ENCODE measurements around the gene GRHL1.

GRHL1 gene

GRCh38 chr2:9952286-9952737, 819 bp downstream of the GRHL1 start:
- peak overlapping the region; percentile 42 for H3K4me3 ChIP-seq (ENCODE audit: control insufficient read depth, low read depth, low read length)
- TF ChIP-seq, protein P1, sequence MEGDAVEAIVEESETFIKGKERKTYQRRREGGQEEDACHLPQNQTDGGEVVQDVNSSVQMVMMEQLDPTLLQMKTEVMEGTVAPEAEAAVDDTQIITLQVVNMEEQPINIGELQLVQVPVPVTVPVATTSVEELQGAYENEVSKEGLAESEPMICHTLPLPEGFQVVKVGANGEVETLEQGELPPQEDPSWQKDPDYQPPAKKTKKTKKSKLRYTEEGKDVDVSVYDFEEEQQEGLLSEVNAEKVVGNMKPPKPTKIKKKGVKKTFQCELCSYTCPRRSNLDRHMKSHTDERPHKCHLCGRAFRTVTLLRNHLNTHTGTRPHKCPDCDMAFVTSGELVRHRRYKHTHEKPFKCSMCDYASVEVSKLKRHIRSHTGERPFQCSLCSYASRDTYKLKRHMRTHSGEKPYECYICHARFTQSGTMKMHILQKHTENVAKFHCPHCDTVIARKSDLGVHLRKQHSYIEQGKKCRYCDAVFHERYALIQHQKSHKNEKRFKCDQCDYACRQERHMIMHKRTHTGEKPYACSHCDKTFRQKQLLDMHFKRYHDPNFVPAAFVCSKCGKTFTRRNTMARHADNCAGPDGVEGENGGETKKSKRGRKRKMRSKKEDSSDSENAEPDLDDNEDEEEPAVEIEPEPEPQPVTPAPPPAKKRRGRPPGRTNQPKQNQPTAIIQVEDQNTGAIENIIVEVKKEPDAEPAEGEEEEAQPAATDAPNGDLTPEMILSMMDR (conservative IDR thresholded peaks at IDR 0.05; ENCODE audit: control insufficient read depth, insufficient read depth, low read depth, low read length), result no peak
- no peak for DNase-seq (ENCODE audit: low read depth)

DNA sequence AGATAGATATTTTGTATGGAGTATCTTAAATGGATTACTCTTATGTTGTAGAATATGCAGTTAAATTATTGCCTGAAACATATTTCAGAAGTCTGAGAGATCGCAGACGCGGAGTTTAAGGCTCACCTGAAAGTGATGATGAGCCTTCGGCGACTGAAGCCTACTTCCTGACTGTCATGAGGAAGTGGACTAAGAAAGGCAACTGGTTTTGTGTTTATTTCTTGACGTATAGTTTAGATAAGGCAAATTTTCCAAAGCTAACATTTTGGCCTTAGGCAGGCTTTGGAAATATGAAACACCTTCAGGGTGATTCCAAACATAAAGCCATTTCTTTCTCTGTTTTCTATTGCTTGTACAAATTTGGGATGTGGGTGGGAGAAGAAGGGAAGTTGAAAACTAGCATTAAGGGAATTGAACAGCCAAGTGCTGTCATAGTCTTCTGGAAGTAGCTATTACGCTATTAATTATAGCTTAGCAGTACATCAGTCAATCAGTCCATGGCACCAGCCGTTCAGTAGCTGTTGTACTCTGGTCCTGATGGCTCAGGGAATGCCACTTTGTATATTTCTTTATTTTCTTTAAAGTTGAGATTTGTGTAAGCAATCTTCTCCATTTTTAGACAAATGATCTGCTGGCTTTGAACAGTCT, 1.5 kb downstream of the GRHL1 start:
- TF ChIP-seq, protein P1 (conservative IDR thresholded peaks at IDR 0.05; ENCODE audit: control insufficient read depth, insufficient read depth, low read depth, low read length), result no peak
- no peak overlapping the region for H3K4me3 ChIP-seq (ENCODE audit: control insufficient read depth, low read depth, low read length)
- no peak for DNase-seq (ENCODE audit: low read depth)

- no peak overlapping the region for H3K4me3 ChIP-seq (ENCODE audit: control insufficient read depth, low read depth, low read length)
- DNase-seq (ENCODE audit: low read depth), result no peak
- TF ChIP-seq, protein P1 (conservative IDR thresholded peaks at IDR 0.05; ENCODE audit: control insufficient read depth, insufficient read depth, low read depth, low read length), result no peak
Measured at GRCh38 chr2:9954136-9954535, 2.6 kb downstream of the GRHL1 start.

DNA sequence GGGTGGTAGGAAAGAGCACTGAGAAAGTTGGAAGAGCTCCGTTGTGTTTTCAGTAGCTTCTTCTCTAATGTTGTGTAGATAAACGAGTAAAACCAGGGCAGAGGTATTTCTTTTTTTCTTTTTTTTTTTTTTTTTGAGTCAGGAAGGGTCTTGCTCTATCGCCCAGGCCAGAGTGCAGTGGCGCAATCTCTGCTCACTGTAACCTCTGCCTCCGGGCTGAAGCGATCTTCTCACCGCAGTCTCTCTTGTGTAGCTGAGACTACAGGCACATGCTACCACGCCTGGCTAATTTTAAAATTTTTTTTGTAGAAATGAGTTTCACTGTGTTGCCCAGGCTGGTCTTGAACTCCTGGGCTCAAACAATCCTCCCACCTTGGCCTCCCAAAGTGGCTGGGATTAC, 6.6 kb downstream of the GRHL1 start:
- H3K4me3 ChIP-seq (ENCODE audit: control insufficient read depth, low read depth, low read length), result no peak overlapping the region
- TF ChIP-seq, protein P1 (conservative IDR thresholded peaks at IDR 0.05; ENCODE audit: control insufficient read depth, insufficient read depth, low read depth, low read length), result no peak
- no peak for DNase-seq (ENCODE audit: low read depth)

DNA sequence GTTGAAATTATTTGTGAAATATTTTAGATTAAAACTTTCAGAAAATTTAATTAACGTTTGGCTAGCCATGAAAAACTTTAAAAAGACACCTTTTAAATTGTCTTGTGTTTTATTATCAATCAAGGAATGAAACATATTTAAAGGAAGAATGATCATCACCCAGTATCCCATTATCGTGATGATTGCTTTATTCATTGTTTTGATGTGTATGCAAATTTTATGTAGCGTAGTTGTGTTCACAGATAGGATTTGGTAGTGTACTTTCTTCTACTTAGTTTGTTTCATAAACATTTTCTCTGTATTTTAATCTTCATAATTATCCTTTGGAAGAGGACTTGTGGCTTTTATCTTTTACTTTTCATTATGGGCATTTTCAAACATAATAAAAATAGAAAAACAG, 7.8 kb downstream of the GRHL1 start:
- no peak overlapping the region for H3K4me3 ChIP-seq (ENCODE audit: control insufficient read depth, low read depth, low read length)
- TF ChIP-seq, protein P1 (conservative IDR thresholded peaks at IDR 0.05; ENCODE audit: control insufficient read depth, insufficient read depth, low read depth, low read length), result no peak
- no peak for DNase-seq (ENCODE audit: low read depth)

- no peak for DNase-seq (ENCODE audit: low read depth)
- TF ChIP-seq, protein P1 (conservative IDR thresholded peaks at IDR 0.05; ENCODE audit: control insufficient read depth, insufficient read depth, low read depth, low read length), result no peak
- H3K4me3 ChIP-seq (ENCODE audit: control insufficient read depth, low read depth, low read length), result no peak overlapping the region
Measured at GRCh38 chr2:9961013-9961412, 9.5 kb downstream of the GRHL1 start.

Data from fibroblast of mammary gland (primary cell).